GM21526 (cell line): ENCODE data around the gene FGR.

Experiments
- ATAC-seq: cut with Tn5 transposase; IDR thresholded peaks from one replicate; pipeline ENCODE4 v1.9.1; 2021; ENCODE audit warnings: moderate library complexity; ENCODE audit not compliant: unreplicated experiment, low FRiP score

FGR gene

DNA sequence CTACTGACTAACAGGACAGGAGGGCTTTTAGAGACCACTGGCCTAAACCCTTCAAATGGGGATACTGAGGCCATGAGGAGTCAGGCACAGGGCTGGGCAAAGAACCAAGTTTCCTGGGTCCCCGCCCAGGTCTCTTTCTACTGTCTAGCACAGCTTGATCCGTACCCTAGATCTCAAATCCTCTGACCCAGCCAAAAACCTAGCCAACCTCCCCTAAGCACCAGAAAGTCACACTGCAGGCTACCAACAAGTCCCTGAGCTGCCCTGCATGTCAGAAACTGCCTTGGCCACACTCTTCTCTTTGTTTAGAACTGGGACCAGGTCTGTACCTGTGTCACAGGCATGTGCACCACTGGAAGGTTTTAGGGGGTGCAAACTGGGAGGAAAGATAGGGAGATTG, 64.6 kb downstream of the FGR start:
- no peak for ATAC-seq

DNA sequence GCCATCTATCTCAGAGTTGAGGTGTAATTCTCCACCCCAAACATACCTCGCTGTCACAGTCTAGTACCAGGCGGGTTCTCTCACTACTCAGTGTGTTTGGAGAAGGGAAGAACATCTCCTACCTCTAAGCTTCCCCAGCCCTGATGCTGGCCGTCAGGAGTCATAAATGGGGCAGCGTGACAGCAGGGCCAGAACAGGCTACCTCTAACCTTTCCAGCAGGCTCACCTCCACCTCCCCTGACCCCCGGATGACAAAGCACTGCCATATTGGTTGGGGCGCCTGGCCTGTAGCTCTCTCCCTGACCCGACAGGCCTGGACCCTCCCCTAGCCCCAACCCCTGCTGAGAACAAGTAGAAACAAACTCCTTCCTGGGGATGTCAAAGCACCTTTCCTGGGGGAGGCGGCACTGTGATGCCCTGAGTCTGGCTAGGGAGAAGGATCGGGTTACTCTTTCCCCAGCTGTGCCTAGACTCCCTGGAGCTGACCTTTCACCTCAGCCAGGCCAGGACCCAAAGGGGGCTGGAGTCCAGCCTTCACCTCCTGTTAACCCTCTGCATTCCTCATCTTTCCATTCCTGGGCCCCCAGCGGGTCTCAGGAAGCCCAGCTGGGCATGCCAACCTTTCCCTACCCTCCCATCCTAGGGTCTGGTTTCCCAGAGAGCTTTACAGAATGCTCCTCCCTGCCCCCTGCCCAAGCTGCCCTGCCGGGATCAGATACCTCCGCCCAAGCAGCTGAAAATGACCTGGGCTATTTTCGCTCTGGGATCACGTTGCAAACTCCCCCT, 65.3 kb downstream of the FGR start:
- ATAC-seq, result no peak

DNA sequence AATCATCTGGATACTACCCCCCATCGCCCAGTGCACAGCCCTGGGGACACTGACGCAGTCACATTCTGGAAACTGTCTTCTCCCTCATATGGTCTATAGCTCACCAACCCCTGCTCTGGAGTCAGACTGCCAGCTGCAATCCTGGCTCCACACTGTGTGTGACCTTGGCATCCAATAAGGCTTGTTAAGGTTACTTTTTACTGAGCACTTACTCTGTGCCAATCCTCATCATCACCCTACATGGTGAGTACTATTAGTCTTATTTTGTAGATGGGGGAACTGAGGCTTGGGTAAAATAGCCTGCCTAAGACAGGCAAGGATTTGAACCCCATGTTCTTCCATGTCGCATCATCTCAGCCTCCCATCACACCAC, 65.9 kb downstream of the FGR start:
- ATAC-seq, result no peak

DNA sequence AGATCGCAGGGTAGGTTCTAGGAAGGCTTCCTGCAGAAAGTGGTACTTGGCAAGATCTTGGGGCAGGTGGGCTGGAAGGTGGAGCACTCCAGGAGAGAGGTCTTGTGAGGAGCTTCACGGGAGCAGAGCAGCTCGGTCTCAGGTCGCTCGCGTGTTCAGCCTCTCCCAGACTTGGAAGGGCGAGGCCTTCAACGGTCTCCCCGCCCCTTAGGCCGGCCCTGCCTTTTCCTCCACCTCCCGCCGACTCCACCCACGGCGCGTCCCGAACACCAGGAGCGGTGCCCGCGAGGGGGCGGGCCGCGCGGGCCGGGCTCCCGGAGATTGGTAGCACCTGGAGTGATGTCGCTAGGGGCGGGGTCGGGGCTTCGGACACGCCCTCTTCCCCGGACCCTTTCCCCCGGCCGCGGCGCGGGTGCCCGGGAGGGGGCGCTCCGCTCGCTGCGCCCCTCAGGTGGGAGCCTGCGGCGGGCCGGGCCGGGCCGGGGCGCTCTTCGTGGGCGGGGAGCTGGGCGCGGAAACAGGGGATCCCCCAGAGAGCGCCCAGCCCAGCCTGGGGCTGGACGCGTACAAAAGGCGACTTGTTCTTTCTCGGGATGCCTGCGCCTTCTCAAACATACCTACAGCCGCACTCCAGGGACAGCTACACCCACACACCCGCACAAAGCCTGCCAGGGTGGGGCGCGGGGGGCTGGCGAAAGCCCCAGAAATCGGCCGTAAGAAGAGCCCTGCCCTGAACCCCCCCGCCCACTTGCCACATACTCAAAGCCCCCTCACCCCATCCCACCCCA, 66.5 kb downstream of the FGR start:
- peak; percentile 77 for ATAC-seq

DNA sequence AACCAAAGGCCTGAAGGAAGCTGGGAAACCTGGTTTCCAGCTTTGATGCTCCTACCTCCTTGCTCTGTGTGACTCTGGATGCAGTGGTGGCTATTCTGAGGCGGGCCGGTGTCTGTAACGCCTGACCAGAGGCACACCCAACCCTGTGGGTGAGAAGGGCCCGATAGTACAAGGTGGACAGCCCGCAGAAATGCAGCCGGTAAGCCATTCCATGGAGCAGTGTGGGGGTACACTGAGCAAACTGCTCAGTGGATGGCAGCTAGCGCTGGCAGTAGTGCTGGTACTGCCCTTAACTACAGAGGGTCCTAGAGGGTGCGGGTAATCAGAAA, 67.0 kb downstream of the FGR start:
- peak; percentile 12 for ATAC-seq

DNA sequence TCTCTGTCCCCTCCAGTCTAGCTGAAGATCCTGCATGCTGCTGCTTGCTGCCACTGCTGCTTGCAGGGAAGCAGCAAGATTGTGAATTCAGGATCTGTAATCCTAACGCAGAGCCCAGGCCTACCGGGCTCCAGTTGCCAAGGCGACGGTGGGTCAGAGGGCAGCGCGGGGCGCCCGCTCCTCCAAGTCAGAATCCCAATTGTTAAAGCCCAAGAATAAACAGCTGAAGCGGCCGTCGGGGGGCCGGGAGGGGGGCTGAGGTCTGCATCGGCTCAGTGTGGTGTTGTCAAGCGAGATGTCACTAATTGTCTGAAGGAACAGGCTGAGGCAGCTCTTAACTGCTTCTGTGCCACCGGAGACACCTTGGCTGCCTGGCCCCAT, 67.8 kb downstream of the FGR start:
- no peak for ATAC-seq

DNA sequence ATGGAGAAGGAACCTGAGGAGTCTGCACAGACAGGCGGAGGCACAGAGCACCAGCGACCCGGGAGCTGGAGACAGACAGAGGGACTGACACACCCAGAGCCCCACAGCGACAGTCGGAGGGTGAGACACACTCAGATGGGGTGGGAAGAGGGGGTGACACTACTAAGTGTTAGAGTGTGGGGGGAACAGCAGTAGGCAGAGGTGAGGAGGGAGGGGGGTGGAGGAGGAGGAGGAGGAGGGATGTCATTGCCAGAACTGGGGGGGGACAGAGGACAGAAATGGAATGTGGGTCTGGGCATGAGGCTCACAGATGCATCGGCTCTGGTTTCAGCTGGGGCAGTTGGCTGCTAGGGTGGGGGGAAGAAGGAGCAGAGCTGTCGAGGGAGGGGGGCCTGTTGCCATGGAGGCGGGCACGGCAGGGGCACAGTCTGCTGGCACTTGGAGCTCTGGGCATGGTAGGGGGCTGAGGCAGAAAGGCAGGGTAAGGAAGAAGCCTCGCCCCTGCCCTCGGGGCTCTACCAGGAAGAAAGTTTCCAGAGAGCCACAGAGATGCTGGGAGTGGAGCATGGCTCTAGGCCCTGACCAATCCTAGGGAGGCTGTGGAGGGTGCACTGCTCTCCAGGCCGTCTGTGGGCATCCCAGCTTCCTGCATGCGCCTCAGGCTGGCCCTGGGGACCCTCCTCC, 68.4 kb downstream of the FGR start:
- no peak for ATAC-seq

DNA sequence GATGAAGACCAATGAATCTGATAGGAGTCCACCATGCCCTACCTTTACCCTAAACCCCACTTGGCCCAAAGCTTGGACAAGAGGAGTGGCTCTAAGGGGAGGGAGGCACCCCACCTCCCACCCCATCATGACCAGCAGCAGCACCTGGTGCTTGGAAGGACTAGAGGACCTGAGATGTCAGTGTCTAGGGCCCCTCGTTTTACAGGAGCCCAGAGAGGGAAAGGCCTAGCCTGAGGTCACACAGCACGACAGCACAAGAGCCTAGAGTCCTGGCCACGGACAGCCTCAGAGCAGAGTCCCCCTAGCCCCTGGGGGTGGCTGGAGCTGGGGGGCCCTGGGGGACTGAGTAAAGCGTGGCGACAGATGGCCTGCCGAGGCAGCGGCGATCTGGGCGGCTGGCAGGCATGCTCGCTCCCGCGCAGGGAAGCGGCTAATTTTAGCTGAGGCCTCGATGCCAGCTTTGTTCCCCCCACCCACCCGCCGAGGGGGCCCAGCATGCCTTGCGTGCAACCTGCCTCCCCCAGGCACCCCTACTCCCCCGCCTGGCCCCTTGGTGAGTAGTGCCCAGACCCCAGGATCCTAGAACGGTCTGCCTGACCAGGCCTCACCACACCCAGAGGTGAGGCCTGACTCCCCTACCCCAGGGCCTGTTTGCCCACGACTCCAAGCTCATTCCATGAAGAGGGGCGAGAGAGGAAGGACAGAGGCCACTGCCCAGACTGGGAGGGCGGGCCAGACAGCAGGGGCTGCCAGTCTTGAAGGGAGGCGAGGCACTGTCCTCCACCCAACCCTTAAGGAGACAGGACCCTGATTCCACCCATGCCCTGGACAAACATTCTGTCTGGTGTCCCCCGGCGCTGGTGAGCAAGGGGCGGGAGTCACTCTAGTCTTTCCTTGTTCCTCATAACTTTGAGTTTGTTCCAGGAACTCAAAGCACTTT, 70.0 kb downstream of the FGR start:
- ATAC-seq, result no peak

DNA sequence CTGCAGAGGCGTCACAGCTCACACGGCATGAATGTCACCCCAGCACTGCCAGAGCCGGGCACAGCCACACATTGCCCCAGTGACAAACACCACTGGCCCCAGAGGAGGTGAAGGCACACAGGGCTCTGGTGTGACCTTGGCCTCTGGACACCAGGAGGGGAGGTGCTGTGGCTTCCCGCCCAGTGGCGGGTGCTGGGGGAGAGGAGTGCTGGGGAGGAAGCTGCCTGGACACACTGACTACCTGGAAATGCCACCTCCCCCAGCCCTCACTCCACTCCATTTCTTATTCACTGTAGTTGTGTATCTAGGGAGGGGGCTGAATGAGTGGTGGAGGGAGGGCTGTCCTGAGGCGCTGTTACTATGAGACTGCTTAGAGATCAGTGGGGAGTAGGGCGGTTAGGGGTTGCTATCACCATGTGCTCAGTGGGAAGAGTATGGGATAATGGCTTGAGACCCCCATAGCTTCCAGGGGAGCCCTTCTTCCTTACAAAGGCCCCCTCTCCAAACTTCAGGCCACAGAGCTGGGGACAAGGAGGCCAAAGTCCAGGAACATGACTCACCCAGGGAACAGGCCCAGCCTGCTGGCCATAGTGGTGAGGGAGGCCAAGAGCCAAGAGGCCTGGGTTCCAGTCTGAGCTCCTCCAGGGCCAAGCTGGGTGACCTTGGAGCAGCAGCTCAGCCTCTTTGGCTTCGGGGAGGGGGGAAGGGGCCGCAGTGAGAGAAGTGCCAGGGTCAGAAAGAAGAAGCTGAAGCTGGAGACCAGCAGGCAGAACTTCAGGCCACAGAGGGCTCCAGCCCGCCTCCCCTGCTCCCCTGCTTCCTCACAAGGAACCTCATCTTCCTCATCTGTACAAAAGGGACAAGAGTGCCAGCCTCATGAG, 71.2 kb downstream of the FGR start:
- ATAC-seq, result no peak

DNA sequence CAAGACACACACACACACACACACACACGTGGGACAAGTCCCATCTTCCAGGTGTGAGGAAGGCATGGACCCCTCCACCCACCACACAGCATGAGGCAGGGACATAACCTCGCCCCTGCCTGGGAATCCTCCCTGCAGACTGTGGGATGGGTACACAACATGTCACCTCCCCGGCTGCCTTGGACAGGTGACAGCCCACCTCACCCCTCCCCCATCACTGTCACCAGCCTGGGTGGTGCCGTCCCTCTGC, 71.7 kb downstream of the FGR start:
- ATAC-seq, result no peak

DNA sequence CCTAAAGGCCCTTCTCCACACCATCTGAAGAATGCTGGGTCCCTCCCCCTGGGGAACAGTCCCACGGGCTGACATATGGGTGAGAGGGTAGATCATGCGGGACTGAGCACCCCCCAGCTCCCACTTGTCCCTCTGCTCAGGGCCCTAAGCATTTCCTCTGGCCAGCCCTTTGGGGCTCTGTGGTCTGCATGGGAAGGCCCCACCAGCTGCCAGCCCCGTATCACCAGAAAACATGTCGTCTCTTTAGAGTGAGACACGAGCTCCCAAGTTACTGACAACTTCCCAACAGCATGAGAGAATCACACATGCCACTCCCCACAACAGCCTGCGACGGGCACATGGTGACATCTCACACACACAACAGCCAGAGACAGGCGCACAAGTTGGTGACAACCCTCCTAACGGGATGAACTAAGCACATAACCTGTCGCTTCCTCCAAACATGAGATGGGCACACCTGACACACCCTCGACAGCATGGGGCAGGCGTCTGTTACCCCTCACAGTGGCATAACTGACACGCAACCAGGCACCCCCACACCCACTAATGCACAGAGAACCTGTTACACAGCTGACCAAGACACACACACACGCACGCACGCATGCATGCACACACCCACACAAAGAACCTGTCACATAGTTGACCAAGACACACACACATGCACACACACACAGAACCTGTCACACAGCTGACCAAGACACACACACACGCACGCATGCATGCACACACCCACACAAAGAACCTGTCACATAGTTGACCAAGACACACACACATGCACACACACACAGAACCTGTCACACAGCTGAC, 72.2 kb downstream of the FGR start:
- ATAC-seq, result no peak
